Esophagus muscularis mucosa (tissue), 2 donors: ENCODE data around the gene RNASEH1.

Experiments used
- POLR2A ChIP-seq: fragments of 450-650 bp; IDR thresholded peaks from one replicate; pipeline ENCODE4 v1.6.1; 2017; ENCODE audit warnings: antibody characterized with exemption, moderate library complexity, mild to moderate bottlenecking, low read depth
- POLR2AphosphoS5 ChIP-seq, 2 donors: sonication (generic); formaldehyde crosslinking; IDR thresholded peaks; one replicate each; pipeline ENCODE4 v1.6.1; 2017; ENCODE audit warnings: antibody characterized with exemption in 2 of 2

- TF ChIP-seq POLR2A (no peak), POLR2AphosphoS5 (IDR thresholded peaks at IDR 0.05) (no peak)
Observed at GRCh38 chr2:3513026-3513810, 44.9 kb downstream of the RNASEH1 start.
